Measurements from ENCODE around the gene RIN1.
"Not testable (repeated sequence)": the region's sequence is repeated elsewhere in the genome, so short reads cannot be mapped to it uniquely, and the experiment has no call there.

The RIN1 gene, protein sequence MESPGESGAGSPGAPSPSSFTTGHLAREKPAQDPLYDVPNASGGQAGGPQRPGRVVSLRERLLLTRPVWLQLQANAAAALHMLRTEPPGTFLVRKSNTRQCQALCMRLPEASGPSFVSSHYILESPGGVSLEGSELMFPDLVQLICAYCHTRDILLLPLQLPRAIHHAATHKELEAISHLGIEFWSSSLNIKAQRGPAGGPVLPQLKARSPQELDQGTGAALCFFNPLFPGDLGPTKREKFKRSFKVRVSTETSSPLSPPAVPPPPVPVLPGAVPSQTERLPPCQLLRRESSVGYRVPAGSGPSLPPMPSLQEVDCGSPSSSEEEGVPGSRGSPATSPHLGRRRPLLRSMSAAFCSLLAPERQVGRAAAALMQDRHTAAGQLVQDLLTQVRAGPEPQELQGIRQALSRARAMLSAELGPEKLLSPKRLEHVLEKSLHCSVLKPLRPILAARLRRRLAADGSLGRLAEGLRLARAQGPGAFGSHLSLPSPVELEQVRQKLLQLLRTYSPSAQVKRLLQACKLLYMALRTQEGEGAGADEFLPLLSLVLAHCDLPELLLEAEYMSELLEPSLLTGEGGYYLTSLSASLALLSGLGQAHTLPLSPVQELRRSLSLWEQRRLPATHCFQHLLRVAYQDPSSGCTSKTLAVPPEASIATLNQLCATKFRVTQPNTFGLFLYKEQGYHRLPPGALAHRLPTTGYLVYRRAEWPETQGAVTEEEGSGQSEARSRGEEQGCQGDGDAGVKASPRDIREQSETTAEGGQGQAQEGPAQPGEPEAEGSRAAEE

DNA sequence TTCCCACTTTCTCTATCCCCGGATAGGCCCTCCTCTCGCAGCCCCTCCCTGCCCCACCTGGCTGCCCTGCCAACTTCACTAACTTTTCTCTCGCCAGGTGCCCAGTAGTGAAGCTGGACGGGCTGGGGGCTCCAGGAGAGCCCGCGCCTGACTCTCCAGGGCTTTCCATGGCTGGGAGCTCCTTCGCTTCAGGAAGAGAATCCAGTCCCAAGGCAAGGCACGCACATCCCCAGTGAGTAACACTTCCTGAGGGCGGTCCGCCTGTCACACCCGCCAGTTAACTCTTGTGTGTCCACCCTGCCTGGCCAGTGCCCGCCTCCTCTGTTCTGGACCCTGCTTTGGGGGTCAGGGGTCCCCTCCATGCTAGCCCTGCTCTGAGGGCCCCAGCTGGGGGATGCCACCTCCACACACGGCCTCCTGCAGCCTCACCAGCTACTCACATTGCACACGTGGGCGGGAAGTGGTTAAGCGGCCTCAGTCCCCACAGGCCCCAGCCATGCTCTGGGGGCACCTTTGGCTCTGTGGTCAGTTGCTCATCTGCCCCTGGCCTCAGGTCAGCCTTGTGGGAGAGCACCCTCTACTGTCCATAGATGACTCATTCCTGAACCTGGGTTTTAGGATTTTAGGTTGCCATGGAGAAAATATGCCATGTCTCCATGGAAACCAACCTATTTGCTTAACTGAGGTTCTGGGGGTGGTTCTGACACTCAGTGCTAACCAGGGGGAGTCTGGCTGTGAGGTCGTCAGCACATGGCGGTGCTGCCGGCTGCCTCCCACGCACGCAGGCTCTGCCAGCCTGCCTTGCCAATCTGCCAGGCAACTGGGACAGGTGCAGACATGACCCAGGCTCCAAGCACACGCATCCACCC is at the start of gene RIN1:
RIN1 (minus strand) TSS at position 201 of the 869 bp plus-strand sequence; CDS start at position 169, 32 bp downstream.
- DNase-seq, result peak; percentile 54

DNA sequence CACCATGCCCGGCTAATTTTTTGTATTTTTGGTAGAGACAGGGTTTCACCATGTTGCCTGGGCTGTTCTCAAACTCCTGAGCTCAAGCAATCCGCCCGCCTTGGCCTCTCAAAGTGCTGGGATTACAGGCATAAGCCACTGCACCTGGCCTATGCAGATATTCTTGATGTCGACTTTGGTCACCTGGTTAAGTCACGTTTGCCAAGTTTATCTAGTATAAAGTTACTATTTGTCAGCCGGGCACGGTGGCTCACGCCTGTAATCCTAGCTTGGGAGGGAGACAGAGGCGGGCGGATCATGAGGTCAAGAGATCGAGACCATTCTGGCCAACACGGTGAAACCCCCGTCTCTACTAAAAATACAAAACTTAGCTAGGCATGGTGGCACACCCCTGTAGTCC is 48.1 kb upstream of the RIN1 start:
- DNase-seq, result not testable (repeated sequence)

DNA sequence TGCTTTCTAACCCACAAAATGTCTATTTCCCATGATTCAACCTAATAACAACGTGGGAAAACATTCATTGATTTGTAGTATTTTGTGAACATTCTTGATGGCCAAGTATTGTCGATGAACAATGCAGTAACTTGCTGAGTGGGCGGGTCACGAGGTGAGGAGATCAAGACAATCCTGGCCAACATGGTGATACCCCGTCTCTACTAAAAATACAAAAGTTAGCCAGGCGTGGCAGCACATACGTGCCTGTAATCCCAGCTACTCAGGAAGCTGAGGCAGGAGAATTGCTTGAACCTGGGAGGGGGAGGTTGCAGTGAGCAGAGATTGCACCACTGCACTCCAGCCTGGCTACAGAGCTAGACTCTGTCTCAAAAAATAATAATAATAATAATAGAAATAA is 44.0 kb upstream of the RIN1 start:
- DNase-seq, result not testable (repeated sequence)

DNA sequence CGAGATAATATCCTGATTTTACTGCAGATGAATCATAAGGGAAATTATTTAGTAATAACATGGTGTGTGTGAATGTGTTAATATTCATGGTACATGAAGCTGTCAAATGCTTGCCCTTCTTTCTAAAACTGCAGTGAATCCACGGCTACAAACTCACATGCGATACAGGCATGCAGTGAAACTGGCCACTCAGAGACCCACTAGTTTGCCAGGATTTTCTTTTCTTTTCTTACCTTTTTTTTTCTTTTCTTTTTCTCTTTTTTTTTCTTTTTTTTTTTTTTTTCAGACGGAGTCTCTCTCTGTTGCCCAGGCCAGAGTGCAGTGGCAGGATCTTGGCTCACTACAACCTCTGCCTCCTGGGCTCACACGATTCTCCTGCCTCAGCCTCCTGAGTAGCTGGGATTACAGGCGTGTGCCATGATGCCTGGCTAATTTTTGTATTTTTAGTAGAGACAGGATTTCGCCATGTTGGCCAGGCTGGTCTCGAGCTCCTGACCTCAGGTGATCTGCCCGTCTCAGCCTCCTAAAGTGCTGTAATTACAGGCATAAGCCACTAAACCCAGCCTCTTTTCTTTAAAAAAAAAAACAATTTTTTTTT is 37.6 kb upstream of the RIN1 start:
- not testable (repeated sequence) for DNase-seq

DNA sequence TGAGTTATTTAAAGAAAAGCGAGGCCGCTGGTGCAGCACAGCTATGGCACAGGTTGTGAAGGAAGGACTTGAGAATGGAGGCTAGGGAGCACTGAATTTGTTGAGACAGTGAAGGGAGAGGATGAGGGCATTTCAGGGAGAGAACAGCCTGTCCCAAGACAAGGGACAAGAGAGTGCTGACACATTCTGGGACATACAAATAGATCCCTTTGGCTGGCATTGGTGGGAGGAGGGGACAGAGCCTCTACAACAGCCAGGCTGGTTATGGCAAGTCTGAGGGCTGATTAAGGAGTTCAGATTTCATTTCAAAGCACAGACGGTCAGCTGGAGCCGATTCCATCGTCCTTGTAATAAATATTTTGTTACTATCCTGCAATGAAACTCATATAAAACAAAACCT is 37.0 kb upstream of the RIN1 start:
- DNase-seq, result no peak

DNA sequence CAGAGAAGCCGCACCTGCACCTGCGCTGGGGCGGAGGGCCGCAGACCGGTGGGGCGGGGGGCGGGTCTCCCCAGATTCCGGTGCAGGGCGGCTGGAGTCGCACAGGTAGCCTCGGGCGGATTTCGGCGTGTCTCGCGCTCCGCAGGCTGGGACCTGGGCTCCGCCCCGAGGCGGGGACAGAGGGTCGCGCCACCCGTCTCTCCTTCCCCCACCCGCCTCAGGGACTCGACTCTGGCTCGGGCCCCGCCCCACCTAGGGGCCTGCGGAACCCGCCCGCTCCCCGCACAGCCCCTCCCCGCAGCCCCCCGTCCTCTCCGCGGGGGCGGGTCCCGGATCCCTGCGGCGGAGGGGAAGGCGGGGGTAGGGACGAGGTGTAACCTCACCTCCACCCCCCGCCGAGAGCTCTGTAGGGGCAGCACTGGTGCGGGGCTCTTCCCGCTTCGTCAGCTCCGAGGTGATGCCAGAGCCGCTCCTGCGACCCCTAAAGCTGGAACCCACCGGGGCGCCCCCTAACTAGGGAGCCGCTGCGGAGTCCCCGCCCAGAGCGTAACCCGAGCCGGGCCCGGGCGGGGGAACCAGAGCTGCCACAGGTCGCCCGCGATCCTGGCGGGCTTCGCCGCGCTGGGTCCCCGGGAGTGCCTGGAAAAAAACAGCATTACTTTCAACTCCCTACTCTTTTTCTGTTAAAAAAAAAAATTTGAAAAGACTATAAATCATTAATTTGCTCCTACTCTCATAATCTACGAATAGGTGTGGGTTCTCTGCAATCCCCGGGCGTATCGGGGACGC is 35.6 kb upstream of the RIN1 start, which contains the start of gene SLC29A2:
SLC29A2 (minus strand) TSS at position 134 of the 789 bp plus-strand sequence. CDS start 169 bp downstream, outside the sequence.
- DNase-seq, result peak; percentile 82

DNA sequence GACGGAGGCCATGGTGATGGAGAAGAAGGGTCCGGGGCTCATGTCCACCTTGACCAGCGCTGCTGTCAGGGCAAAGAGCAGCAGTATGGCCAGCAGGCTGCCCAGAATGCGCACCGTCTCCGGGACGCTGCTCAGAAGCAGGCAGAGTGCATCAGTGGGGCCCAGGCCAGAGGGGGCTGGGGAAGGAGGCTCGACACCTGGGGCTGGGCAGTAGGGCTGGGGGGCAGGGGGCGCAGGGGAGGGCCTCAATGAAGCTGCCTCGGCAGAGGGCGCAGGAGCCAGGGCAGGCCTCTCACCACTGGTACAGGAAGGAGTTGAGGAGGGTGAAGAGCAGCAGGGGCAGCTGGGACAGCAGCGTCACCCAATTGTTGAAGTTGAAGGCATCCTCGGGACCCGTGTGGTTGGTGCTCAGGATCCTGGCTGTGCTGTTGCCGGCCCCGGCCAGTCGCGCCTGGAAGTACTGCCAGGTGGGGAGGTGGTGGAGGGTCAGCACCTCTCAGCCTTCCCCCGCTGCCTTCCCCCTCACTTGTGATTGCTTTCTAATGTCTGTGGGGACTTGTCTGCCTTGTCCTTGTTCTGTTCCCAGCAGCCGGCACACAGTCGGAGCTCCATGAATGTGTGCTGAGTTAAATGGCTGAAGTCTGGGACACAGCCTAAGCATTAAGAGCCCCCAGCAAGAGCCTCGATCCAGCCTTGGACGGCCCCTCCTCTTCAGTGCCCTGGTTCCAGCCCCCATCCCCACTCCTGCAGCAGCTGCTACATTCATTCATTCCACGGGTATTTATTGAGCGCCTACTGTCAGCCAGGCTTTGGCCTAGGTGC is 33.0 kb upstream of the RIN1 start:
- no peak for DNase-seq

DNA sequence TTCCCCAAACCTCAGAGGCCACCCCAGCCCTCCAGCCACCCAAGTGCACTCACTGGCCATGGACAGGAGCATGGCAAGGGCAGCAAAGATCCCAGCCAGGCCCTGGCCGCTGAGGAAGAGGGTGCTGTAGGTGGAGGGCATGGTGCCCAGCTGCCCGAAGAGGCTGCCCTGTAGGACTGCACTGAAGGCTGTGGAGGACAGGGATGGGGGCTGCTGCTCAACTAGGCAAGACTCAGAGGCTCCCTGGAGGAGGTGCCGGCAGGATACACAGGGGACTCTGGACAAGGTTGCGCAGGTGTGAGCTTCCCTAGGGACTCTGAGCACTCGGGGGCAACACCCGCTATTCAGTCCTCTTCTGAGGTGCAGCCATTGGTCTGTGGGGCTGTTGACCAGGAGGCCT is 32.2 kb upstream of the RIN1 start:
- no peak for DNase-seq

DNA sequence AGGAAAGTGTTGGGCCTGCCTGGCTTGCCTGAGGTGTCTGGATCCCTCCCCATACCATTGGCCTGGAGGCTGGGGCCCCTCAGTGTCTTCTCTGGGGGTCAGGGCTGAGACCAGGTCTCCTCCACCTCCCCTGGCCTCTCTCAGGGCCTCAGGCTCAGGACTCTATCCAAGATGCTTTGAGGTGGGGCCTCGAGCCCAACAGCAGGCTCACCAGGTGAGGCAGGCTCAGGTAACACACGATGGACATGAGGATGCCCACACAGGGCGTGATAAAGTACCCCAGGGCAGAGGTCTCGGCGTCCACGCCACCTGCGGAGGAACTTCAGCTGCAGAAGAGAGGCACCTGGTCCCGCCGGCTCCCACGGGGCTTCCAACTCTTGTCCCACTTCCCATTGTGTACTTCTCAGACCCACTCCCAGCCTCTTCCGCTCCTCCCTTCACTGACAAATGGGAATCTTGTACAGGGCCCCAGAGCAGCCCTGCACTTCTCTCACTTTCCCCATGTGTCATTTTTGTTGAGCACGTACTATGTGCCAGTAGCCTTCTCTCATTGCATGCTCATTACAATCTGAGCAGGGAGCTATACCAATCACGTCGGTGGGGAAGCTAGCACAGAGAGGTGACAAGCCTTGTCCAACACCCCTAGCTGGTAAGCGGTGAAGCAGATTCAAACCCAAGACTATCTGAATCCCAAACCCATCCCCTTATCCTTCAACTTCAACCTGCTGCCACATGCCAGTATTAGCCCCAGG is 31.5 kb upstream of the RIN1 start:
- DNase-seq, result no peak

DNA sequence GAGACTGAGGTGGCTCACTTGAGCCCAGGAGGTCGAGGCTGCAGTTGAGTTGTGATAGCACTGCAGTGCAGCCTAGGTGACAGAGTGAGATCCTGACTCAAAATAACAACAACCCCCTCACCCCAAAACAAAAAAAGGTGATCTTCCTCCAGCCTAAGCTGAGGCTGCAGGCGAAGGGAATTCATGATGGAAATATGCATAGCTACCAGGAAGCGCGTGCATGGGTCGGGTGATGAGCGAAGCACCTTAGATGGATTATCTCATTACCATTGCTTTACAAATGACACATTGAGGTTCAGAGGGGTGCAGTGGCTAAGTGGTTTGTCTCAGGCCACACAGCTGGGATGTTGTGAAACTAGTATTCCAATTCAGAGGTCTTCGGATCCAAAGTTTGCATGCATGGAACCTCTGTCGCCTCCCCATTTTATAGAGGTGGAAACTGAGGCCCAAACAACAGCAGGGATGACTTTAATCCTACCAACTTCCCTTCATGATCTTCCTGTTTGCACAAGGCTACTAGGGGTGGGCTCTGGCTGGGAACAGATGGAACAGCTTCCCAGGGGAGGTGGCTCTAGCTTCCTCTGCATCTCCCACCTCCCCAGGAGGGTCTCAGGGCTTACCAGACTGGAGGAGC is 30.7 kb upstream of the RIN1 start:
- no peak for DNase-seq

DNA sequence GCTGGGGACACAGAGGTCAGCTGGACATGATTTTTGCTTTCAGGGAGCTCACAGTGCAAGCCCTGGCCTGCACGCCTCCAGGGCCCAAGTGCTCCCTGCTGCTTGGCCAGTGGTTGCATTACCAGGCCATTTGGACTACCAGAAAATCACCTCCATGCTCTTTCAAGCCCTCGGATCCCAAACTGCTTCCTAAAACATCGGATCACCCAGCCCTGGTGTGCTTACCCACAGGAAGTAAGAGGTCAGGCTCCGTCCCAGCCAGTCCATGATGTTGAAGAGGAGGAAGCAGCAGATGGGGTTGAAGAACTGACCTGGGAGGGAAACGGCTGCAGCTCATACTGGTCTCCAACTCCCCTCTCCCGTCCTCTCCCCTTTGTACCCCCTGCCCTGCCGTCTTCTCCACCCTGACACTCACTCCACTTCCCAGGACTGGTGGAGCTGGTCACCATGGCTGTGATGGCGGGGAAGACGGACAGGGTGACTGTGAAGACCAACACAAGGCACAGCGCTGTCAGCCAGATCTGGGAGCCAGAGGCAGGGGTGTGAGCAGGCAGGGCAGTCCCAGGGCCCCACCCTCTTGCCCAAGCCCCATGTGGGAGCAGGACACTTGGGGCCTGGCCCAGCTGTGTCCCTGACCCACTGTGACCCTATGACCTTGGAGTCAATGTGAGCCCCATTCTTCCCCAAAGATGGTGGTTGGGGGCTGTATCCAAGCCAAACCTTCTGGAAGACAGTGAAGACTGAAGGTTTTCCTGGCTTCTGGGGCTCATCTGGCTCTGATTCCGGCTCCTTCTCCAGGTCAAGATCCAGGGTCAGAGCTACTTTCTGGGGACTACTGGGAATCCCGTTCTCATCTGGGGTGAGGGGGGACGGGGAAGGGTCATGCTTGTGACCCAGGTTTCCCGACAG is 29.7 kb upstream of the RIN1 start:
- DNase-seq, result no peak

DNA sequence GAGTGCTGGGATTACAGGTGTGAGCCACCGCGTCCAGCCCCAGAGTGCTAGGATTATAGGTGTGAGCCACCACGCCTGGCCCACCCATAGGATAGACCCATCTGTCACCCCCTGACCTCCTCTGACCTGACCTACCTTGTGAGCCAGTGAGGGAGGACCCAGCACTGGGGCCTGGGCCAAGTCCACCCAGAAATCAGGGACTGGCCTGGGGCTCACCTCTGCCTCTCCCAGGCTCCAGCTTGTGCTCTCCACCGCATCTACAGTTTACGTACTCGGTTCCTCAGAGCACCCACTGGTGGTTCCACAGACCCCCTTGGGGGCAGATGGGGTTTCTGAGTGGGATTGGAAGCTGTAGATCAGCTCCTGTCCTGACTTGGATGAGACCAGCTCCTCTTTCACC is 28.9 kb upstream of the RIN1 start:
- no peak for DNase-seq

DNA sequence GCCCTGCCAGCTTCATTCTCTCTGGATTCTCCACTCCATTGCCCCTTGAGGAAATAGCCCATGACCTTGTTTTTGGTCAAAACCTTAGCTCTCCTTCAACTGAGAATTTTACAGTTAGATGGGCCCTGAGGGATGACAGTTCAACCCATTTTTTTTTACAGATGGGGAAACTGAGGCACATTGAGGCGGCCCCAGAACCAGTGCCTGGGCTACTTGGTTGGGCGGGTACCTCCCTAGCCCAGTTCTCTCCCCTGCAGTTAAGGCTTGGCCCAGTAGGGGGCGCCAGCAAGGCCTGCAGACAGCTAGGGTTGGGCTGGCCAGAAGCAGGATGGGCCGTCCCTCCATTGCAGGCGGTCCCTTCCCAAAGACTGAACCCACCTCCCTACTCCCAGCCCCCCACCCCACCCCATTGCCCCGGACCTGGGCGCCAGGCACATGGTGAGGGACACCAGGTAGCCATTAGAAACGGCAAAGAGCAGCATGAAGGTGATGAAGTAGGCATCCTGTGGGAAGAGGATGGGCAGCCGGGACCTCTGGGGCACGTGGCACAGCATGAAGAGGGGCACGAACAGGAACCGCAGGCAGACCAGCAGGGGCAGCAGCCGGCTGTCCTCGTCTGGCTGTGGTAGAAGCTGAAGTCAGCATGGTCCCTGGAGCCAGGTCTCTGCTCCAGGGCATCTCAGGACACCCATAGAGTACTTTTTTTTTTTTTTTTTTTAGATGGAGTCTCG is 27.7 kb upstream of the RIN1 start:
- DNase-seq, result peak; percentile 69

DNA sequence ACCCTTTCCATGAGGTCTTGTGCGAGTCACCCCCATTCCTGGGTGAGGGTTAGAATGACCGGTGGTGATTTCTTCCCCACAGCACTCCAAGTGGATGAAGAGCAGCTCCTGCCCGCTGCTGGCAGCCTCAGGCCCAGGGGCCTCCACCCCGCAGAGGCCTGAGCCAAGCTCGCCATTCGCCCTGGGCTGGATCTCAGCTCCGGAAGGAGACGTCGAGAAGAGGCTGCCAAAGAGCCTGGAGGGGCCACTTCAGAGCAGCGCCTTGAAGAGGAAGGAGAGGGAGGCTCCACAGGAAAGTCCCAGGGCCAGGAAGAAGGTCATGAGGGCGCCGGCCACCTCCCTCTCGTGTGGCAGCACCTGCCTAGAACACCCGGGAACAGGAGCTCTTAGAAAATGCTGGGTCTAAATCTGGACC is 27.0 kb upstream of the RIN1 start:
- no peak for DNase-seq

DNA sequence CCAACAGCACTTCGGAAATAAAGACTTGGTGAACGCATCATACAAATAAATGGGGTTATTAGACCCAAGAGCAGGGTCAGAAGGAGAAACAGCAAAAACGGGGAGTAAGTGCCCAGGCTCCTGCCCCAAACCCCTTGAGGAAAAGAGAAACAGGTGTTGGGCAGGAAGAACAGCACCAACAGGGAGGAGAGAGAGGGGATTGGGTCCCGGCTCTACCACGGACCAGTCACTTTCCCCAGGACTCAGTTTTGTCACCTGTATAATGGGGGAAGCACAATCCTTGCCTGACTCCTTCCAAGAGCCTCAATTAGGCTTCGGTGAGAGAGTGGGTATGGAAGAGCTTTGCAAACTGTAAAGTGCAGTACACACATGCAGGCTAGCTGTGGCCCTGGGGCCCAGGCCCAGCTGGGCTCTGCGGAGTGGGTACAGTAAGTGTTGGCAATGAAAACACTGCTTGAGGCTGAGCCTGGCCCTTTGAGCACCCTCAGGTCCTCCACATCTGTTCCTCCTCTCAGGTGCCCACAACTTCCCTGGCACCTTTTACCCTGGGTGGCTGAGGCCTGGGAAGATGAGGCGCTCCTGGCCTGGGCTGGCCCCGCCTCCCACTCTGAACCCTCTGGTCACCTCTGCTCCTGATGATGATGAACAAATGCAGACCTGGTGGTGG is 26.4 kb upstream of the RIN1 start:
- no peak for DNase-seq

DNA sequence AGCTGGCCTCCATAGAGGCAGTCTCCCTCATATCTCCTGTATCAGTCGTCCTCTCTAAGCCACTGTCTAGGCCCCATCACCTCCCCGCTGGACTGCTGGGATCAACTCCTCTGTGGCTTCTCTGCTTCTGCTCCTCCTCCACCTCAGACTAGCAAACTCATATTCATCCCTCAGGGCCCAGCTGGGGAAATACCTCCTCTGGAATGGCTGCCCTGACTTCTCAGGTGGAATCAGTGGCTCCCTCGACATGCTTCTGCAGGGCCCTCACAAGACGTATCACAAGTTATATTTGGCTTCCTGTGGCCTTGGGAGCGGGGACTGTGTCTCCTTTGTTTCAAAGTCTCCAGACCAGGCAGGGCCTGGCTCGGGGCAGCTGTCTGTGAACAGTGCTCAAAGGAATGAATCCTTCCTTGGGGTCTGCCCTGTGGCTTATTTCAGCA is 25.3 kb upstream of the RIN1 start:
- DNase-seq, result no peak

Data from CD4-positive, alpha-beta T cell treated with Interleukin-10 for 1 hour (primary cell).